ENCODE measurements around the gene SEZ6.

Gene SEZ6

DNA sequence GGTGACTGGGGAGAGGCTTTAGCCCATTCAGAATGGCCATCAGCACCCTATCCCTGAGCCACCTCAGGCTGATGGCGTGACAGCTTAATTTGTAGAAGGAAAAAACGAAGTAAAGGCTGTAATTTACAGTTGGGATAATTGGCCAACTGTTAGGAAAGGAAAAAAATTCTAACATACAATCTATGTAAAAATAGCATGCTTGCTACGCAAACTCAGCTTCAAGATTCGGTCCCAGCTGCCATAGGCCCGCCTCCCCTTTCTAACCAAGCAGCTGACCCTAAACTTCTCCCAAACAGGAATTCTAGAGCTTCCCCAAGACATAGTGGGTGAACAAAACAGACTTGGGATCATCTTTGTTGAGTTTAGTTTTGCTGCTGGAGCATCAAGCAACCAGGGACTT is 4.9 kb downstream of the SEZ6 start:
- no peak for DNase-seq

DNA sequence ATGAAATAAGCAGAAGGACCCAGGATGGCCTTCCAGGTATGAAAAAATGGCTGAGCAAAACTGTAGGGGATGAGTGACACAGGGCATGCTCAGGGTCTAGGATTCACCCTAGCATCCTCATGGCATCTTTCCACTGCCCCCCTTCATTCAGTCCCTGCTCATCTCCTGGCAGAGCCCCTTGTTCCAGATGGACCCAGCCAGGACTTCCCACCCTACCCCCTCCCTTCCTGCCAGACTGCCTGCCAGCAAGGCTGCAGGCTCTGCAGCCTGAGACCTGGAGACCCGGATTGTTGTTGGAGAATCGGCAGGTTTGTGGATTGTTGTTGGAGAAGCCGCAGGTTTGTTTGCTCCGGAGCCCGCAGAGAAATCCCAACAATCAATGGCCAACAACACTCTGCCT is 6.6 kb downstream of the SEZ6 start:
- DNase-seq, result no peak

- DNase-seq, result no peak
These were observed 8.0 kb downstream of the SEZ6 start for GRCh38 chr17:28997806-28998205.

GRCh38 chr17:28996554-28997096 is 9.2 kb downstream of the SEZ6 start:
- no peak for DNase-seq

GRCh38 chr17:28993645-28994426 is 12.0 kb downstream of the SEZ6 start:
- DNase-seq, result no peak

DNA sequence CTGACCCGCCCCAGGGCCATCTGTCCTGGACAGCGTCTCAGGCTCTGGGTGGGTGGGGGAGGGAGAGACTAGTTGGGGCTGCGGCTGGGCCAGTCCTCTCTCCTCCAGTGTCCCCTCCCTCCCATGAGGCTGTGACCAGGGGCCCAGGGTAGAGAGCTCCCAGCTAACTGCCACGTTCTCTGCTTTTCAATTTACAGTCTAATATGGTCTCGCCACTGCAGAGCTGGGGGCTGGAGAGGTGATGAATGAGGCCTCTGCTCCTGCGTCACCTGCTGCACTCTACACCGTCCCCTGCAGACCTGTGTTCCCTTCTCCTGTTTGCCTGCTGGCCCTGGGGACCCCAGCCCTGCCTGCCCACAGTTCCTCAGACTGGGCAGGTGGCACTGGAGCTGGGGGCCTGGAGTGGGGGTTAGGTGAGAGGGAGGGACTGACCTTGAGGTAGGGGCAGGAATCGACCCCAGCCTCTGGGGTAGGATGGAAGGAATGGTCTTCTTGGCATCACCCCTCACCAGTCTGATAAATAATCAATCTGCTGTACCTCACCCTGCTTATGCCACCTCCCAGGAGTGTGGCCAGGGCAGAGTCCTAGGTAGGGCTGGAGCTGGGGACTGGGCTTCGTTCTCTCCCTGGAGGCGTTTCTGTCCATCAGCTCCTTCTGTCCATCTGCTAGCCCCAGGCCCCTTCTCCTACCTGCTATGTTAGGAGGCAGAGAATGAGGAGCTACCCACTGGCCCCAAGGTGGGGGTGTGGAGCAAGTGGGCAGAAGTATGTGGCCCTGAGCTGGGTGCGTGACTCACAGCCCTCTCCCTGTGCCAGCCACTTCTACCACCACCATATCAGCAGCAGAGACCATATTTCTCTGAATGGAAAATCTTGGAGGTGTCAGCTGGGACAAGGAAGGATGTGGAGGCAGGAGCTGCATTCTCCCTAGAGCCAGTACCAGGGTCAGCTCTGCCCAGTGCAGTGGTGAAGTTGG is 12.9 kb downstream of the SEZ6 start:
- no peak for DNase-seq

DNA sequence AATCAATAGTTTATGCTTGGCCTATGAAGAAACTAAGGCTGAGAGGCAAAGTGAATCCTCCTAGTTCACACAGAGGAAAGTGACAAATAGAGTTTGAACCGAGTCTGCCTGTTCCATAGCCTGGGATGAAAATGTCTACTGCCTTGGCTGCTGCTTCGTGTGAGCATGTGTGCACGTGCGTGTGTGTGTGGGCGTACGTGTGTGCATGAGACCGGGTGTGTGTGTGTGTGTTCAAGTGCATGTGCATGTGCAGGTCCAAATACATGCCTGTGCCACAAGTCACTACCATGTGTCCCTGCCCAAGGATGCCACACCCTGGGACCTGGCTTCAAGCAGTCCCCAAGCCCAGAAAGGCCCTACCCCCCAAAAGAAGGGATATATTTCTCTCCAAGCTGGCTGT is 13.6 kb downstream of the SEZ6 start:
- no peak for DNase-seq

- DNase-seq, result no peak
These were observed 14.1 kb downstream of the SEZ6 start for GRCh38 chr17:28991779-28992178.

- no peak for DNase-seq
These were observed 16.8 kb downstream of the SEZ6 start for GRCh38 chr17:28989028-28989427.

- no peak for DNase-seq
These were observed 17.4 kb downstream of the SEZ6 start for GRCh38 chr17:28988475-28988874.

DNA sequence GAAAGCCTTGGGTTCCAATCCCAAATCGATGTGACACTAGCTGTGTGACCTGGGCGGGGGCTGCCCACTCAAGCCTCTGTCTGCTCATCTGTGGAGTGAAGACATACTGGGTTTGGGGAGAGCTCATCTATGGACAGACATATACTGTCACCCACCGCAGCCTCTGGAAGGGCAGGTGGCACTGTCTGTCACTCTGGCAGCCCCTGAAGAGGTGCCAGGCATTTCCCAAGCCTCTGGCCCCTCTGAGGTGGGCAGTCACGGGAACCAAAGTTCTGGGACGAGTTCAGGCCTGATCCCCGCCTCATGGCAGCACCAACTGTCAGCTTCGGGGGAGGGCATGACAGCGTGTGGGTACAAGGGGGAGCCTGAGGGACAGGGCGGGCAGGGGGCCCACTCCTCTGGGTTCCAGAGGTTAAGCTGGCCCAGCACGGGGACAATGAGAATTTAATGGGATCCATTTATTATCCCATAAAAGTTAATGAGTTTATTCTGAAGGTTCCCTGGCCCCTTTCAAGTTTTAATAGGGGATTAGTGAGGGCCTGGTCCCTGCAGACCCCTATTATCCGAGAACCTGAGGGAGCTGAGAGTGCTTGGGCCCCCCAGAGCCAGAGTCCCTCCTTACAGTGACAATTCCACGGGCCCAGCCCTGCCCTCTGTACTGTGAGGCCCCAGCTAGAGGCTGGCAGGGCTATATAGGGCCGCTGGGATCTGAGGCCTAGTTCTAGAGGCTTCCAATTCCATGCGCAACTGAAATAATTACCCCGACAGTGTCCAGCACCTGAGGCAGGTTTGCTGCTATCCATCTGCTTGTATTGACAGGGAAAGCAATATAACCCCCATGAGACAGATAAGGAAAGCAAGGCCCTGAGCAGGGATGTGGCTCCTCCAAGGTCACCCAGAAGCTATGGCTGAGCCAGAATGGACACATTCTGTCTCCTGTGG is 18.8 kb downstream of the SEZ6 start:
- no peak for DNase-seq

DNA sequence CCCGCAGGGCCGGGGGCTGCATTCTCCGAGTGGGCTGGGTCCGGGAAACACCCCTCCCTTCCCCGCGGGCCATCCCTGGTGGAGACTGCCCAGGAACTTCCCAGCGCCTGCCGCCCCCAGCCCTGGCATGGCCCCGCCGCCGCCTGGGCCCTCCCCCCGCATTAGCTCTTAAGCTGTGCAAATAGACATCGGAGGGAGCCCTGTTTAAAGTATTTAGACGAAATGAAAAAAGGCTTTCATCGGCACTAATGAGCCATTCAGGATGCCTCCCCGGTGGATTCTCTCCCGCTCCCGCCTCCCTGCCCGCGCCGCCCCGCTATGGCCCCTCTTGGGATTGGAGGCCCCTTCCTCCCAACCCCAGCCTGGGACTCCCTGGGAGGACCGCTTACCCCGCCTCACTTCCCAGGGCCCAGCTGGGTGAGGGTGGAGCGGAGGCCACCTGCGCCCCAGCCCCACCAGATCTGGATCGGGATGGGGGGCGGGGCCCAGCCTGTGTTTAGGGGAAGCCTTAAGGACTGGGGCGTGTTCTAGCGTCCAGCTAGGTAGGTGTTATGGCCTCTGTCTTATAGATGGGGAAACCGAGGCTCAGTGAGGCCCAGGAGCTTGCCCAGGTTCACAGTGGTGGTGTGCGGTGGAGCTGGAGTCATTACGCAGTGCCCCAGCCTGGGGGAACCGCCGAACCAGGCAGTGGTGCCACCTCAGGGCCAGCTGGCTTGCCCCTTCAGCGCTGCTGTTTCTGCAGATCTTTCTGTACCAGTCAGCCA is 19.7 kb downstream of the SEZ6 start:
- no peak for DNase-seq

- no peak for DNase-seq
These were observed 22.3 kb downstream of the SEZ6 start for GRCh38 chr17:28983286-28984230.

- DNase-seq, result peak in 1 of 4 experiments; percentile 10
These were observed 23.6 kb downstream of the SEZ6 start for GRCh38 chr17:28982131-28982793.

DNA sequence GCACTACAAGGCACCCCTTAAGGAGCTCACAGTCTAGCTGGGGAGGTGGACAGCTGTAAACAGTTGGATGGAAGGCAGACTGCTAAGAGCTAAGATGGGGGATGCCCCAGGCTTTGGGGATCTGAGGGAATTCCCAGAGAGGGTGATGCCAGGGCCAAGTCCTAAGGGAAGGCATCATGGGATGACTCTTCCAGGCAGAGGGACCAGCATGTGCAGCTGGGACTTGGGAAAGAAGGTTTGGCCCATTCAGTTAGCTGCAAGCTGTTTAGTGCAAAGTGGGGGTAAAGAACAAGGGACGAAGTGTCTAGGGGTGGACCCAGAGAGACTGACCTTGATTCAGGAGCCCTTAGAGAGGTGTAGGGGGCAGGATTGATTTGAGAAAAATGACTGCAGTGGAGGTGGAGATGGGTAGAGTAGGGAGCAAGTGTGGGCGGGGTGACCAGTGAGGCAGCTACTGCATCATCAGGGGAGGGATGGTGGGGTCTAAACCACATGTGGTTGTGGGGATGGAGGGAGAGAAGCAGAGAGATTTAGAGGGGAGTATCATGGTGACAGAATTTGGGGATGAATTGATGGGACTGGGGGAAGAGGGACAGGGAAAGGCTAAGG is 27.4 kb downstream of the SEZ6 start:
- DNase-seq, result no peak

DNA sequence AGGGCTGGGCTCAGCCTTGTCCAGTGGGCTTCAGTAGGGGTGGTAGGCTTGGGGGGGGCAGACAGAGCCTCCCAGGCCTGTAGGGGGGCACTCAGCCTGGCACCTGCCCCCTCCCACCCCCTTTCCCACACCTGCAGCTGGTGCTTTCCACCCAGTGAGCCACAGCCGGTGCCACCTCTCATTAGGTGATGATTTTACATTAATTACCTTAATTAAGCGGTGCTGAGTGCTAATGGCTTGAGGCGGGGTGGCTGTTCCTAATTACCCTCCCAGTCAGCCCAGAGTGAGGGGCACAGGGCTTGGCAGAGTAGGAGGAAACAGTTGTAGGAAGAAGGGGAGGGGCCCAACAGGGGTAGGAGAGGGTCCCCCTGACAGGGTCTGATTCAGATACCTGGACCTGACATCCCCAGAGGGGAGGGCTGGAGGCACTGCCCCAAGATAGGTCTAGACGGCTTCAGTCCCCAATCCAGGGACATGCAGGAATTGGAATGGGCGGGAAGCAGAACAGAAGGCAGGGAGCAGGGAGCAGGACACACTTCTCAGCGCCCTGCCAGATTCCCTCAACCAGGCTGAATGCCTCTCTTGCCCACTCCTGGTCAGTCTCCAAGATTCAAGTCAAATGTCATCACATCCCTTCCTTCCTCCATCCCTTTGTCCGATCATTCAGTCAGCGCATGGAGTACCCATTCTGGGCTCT is 28.0 kb downstream of the SEZ6 start:
- no peak for DNase-seq

GRCh38 chr17:28975646-28976045 is 30.2 kb downstream of the SEZ6 start:
- no peak for DNase-seq

DNA sequence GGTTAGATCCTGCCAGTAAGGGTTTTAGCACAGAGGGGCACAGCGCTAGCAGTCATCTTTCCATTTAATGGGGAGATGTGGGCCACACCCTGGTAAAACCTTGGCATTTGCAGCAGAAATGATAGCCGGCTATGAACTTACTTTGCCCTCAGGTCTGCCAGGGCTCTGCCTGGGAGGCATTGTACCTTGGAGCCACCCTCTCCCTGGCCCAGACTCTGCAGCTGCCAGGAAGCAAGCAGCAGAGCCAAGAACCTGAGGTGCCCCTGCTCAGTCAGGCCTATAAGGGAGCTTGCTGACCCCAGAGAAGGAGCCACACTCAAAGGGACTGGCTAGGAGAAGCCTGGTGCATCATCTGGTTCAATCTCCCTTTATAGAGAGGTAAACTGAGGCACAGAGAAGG is 30.8 kb downstream of the SEZ6 start:
- DNase-seq, result no peak

GRCh38 chr17:28974451-28974850 is 31.4 kb downstream of the SEZ6 start:
- DNase-seq, result no peak
